GM23338 (cell line): Measurements from ENCODE around the gene CEP350. TPM values are rescaled to one million over a fixed set of nuclear protein-coding genes. Genes with fewer than 3 reads are reported as not detected.

Experiments used
- ATAC-seq: fragments of 200-7000 bp; cut with Tn5 transposase; 3 replicates; pipeline ENCODE4 v1.9.1; 2020
- DNase-seq: peaks from one replicate; pipeline ENCODE4 v3.0.0-alpha.2; 2015; ENCODE audit warnings: low spot score
- H2AFZ ChIP-seq: fragments of 200-600 bp; sonication (generic); 2 replicates; pipeline ENCODE4 v1.8.0; 2016; ENCODE audit warnings: antibody characterized with exemption, mild to moderate bottlenecking, moderate library complexity
- H3F3A ChIP-seq: fragments of 200-600 bp; sonication (generic); replicated peaks from 2 replicates; pipeline ENCODE4 v1.8.0; 2017; ENCODE audit warnings: antibody characterized with exemption, mixed run types, low read depth
- H3K27ac ChIP-seq: fragments of 200-600 bp; sonication (generic); 2 replicates; pipeline ENCODE4 v1.6.1; 2016; ENCODE audit warnings: low read depth
- H3K27me3 ChIP-seq: fragments of 200-600 bp; sonication (generic); 2 replicates; pipeline ENCODE4 v1.8.0; 2016; ENCODE audit warnings: mild to moderate bottlenecking, mixed run types, moderate library complexity; ENCODE audit not compliant: insufficient read depth
- H3K36me3 ChIP-seq: fragments of 200-600 bp; sonication (generic); 2 replicates; pipeline ENCODE4 v1.8.0; 2016; ENCODE audit warnings: mild to moderate bottlenecking; ENCODE audit not compliant: insufficient read depth
- H3K4me1 ChIP-seq: fragments of 200-600 bp; sonication (generic); 2 replicates; pipeline ENCODE4 v1.8.0; 2016; ENCODE audit warnings: mild to moderate bottlenecking, moderate library complexity; ENCODE audit not compliant: insufficient read depth
- H3K4me2 ChIP-seq: fragments of 200-600 bp; sonication (generic); 2 replicates; pipeline ENCODE4 v1.7.1; 2017; ENCODE audit warnings: mixed run types
- H3K4me3 ChIP-seq: fragments of 200-600 bp; sonication (generic); 2 replicates; pipeline ENCODE4 v1.6.1; 2016; ENCODE audit warnings: mixed run types
- H3K79me2 ChIP-seq: fragments of 200-600 bp; sonication (generic); replicated peaks from 2 replicates; pipeline ENCODE4 v1.8.0; 2017; ENCODE audit warnings: mild to moderate bottlenecking; ENCODE audit not compliant: insufficient read depth
- H3K9me2 ChIP-seq: fragments of 200-600 bp; sonication (generic); 2 replicates; pipeline ENCODE4 v1.8.0; 2017; ENCODE audit not compliant: insufficient read depth
- H4K20me1 ChIP-seq: fragments of 200-600 bp; sonication (generic); replicated peaks from 2 replicates; pipeline ENCODE4 v1.8.0; 2017; ENCODE audit warnings: mild to moderate bottlenecking; ENCODE audit not compliant: insufficient read depth
- H3K27ac Mint-ChIP-seq: 2 replicates; pipeline ENCODE4 v1.8.0; 2020; ENCODE audit warnings: inconsistent platforms, mild to moderate bottlenecking, moderate library complexity, mixed read lengths
- H3K27me3 Mint-ChIP-seq: 3 replicates; pipeline ENCODE4 v1.8.0; 2022; ENCODE audit warnings: low read depth, mild to moderate bottlenecking, moderate library complexity, mixed read lengths, inconsistent platforms; ENCODE audit not compliant: insufficient read depth, poor library complexity
- H3K36me3 Mint-ChIP-seq: 3 replicates; pipeline ENCODE4 v1.8.0; 2021; ENCODE audit warnings: low read depth, mild to moderate bottlenecking, inconsistent platforms, moderate library complexity, mixed read lengths
- H3K4me1 Mint-ChIP-seq: 3 replicates; pipeline ENCODE4 v1.8.0; 2020; ENCODE audit warnings: mild to moderate bottlenecking, inconsistent platforms, mixed read lengths
- H3K4me3 Mint-ChIP-seq: 3 replicates; pipeline ENCODE4 v1.8.0; 2021; ENCODE audit warnings: moderate library complexity, mild to moderate bottlenecking, inconsistent platforms, mixed read lengths
- H3K9me3 Mint-ChIP-seq: 3 replicates; pipeline ENCODE4 v1.8.0; 2020; ENCODE audit warnings: moderate library complexity, mild to moderate bottlenecking, inconsistent platforms, mixed read lengths
- CREB1 ChIP-seq: fragments of 250-450 bp; sonication (Bioruptor Pico); IDR thresholded peaks from 2 replicates; pipeline ENCODE4 v1.5.0; 2020; ENCODE audit warnings: low read depth, mild to moderate bottlenecking, moderate library complexity
- EZH2 ChIP-seq: fragments of 200-600 bp; sonication (generic); IDR thresholded peaks from one replicate; pipeline ENCODE4 v1.8.0; 2017; ENCODE audit warnings: antibody characterized with exemption, mild to moderate bottlenecking, low read depth; ENCODE audit not compliant: unreplicated experiment
- EZH2phosphoT487 ChIP-seq: fragments of 200-600 bp; sonication (generic); IDR thresholded peaks from one replicate; pipeline ENCODE4 v1.8.1; 2018; ENCODE audit warnings: antibody characterized with exemption; ENCODE audit not compliant: unreplicated experiment
- JUNB ChIP-seq: IDR thresholded peaks from one replicate; pipeline ENCODE4 v1.6.1; 2016; ENCODE audit warnings: antibody characterized with exemption; ENCODE audit not compliant: unreplicated experiment
- NANOG ChIP-seq: IDR thresholded peaks from 2 replicates; pipeline ENCODE4 v1.6.1; 2016; ENCODE audit warnings: antibody characterized with exemption, borderline replicate concordance
- POLR2AphosphoS5 ChIP-seq: IDR thresholded peaks from 2 replicates; pipeline ENCODE4 v1.6.1; 2016; ENCODE audit warnings: antibody characterized with exemption, low read depth
- STAT1 ChIP-seq: IDR thresholded peaks from one replicate; pipeline ENCODE4 v1.6.1; 2016; ENCODE audit warnings: antibody characterized with exemption; ENCODE audit not compliant: unreplicated experiment
- ZNF114 ChIP-seq: fragments of 250-450 bp; sonication (Bioruptor Pico); IDR thresholded peaks from 2 replicates; pipeline ENCODE4 v1.5.0; 2020; ENCODE audit warnings: mild to moderate bottlenecking, moderate library complexity
- ZNF331 ChIP-seq: fragments of 250-450 bp; sonication (Bioruptor Pico); IDR thresholded peaks from 2 replicates; pipeline ENCODE4 v1.5.0; 2020; ENCODE audit warnings: low read depth, mild to moderate bottlenecking, moderate library complexity
- polyA plus RNA-seq: library from polyadenylated mRNA; unstranded; fragments of >200 nt; fragmentation: Nextera tagmentation; extraction: Ambion mirVana; gene quantifications from 2 replicates; pipeline ENCODE4 v1.2.1, GENCODE V29; 2016
- total RNA-seq: library from RNA; depleted of rRNA; stranded (reverse); fragments of >200 nt; shearing (Covaris generic); gene quantifications from 2 replicates; pipeline ENCODE4 v1.2.3, GENCODE V29; 2014
- TF ChIP-seq, protein P1 (sequence below): IDR thresholded peaks from one replicate; pipeline ENCODE4 v1.6.1; 2018; ENCODE audit warnings: antibody characterized with exemption; ENCODE audit not compliant: unreplicated experiment
- TF ChIP-seq, protein P2 (sequence below), 2 experiments: fragments of 200-600 bp in 1 of 2; sonication (generic) in 1 of 2; conservative IDR thresholded peaks; 2 replicates each; pipeline versions ENCODE4 v1.5.1 to v1.6.1; 2016 to 2017; ENCODE audit warnings: antibody characterized with exemption in 2 of 2, low read depth in 2 of 2, mild to moderate bottlenecking in 2 of 2, moderate library complexity in 1 of 2
- TF ChIP-seq, protein P3 (sequence below): IDR thresholded peaks from 2 replicates; pipeline ENCODE4 v1.6.1; 2016; ENCODE audit warnings: antibody characterized with exemption
- TF ChIP-seq, protein P4 (sequence below): fragments of 250-450 bp; sonication (Bioruptor Pico); IDR thresholded peaks from 2 replicates; pipeline ENCODE4 v1.5.0; 2020; ENCODE audit warnings: mild to moderate bottlenecking, moderate library complexity

Gene CEP350
- total and polyA plus RNA-seq, 2 experiments from 2014 or later, result 23.4 to 36.8 TPM

DNA sequence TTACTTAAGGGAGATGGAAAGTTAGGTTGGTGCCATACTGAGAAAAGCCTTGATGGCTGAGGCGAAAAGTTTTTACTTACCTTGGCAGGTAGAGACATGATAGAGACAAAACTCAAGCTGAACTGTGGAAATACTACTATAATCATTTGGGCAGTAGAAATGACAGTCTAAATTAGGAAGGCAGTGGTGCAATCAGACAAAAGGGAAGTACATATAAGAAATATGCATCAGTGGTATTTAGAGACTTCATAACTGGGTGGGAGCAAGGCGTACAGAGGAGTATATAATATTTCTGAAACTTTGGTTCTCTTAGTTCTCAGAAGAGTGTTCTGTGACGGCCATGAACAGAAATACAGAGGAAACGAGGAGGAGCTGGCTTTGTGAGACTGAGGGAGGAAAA, 2.4 kb upstream of the CEP350 start:
- Mint-ChIP-seq H3K27ac (no peak overlapping the region), H3K9me3 (no peaks in the 10 kb centered on the region), H3K36me3 (no peaks in the 10 kb centered on the region), H3K4me1 (peaks cover 13% of the 10 kb centered on the region; the same call in 2 of the 3 replicates), H3K27me3 (peaks cover 4% of the 10 kb centered on the region), H3K4me3 (no peak overlapping the region)
- ATAC-seq (no peak), DNase-seq (no peak)
- Histone ChIP-seq H2AFZ (no peak overlapping the region), H3F3A (0 out of 2 replicates have a peak, but pooled peaks cover 3% of the 10 kb centered on the region), H3K27me3 (no peaks in the 10 kb centered on the region), H3K36me3 (no peaks in the 10 kb centered on the region), H3K4me1 (peaks cover 9% of the 10 kb centered on the region; the same call in 1 of the 2 replicates), H4K20me1 (peaks cover 3% of the 10 kb centered on the region; the same call in 1 of the 2 replicates), H3K4me2 (no peak overlapping the region), H3K9me2 (no peaks in the 10 kb centered on the region), H3K79me2 (peaks cover 19% of the 10 kb centered on the region), H3K4me3 (no peak overlapping the region), H3K27ac (no peak overlapping the region)
- TF ChIP-seq, protein P1, sequence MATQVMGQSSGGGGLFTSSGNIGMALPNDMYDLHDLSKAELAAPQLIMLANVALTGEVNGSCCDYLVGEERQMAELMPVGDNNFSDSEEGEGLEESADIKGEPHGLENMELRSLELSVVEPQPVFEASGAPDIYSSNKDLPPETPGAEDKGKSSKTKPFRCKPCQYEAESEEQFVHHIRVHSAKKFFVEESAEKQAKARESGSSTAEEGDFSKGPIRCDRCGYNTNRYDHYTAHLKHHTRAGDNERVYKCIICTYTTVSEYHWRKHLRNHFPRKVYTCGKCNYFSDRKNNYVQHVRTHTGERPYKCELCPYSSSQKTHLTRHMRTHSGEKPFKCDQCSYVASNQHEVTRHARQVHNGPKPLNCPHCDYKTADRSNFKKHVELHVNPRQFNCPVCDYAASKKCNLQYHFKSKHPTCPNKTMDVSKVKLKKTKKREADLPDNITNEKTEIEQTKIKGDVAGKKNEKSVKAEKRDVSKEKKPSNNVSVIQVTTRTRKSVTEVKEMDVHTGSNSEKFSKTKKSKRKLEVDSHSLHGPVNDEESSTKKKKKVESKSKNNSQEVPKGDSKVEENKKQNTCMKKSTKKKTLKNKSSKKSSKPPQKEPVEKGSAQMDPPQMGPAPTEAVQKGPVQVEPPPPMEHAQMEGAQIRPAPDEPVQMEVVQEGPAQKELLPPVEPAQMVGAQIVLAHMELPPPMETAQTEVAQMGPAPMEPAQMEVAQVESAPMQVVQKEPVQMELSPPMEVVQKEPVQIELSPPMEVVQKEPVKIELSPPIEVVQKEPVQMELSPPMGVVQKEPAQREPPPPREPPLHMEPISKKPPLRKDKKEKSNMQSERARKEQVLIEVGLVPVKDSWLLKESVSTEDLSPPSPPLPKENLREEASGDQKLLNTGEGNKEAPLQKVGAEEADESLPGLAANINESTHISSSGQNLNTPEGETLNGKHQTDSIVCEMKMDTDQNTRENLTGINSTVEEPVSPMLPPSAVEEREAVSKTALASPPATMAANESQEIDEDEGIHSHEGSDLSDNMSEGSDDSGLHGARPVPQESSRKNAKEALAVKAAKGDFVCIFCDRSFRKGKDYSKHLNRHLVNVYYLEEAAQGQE, result no peak
- TF ChIP-seq, protein P2, sequence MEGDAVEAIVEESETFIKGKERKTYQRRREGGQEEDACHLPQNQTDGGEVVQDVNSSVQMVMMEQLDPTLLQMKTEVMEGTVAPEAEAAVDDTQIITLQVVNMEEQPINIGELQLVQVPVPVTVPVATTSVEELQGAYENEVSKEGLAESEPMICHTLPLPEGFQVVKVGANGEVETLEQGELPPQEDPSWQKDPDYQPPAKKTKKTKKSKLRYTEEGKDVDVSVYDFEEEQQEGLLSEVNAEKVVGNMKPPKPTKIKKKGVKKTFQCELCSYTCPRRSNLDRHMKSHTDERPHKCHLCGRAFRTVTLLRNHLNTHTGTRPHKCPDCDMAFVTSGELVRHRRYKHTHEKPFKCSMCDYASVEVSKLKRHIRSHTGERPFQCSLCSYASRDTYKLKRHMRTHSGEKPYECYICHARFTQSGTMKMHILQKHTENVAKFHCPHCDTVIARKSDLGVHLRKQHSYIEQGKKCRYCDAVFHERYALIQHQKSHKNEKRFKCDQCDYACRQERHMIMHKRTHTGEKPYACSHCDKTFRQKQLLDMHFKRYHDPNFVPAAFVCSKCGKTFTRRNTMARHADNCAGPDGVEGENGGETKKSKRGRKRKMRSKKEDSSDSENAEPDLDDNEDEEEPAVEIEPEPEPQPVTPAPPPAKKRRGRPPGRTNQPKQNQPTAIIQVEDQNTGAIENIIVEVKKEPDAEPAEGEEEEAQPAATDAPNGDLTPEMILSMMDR (conservative IDR thresholded peaks at IDR 0.05; ENCODE audit: low read depth in 2 of 2), result no peak
- TF ChIP-seq EZH2, result no peak
- no peak for TF ChIP-seq POLR2AphosphoS5
- TF ChIP-seq, protein P3, sequence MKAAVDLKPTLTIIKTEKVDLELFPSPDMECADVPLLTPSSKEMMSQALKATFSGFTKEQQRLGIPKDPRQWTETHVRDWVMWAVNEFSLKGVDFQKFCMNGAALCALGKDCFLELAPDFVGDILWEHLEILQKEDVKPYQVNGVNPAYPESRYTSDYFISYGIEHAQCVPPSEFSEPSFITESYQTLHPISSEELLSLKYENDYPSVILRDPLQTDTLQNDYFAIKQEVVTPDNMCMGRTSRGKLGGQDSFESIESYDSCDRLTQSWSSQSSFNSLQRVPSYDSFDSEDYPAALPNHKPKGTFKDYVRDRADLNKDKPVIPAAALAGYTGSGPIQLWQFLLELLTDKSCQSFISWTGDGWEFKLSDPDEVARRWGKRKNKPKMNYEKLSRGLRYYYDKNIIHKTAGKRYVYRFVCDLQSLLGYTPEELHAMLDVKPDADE, result no peak
- no peak for TF ChIP-seq CREB1 (CRISPR knock-in tag)
- TF ChIP-seq ZNF331 (CRISPR knock-in tag), result no peak
- TF ChIP-seq NANOG, result no peak
- TF ChIP-seq JUNB, result no peak
- TF ChIP-seq, protein P4, sequence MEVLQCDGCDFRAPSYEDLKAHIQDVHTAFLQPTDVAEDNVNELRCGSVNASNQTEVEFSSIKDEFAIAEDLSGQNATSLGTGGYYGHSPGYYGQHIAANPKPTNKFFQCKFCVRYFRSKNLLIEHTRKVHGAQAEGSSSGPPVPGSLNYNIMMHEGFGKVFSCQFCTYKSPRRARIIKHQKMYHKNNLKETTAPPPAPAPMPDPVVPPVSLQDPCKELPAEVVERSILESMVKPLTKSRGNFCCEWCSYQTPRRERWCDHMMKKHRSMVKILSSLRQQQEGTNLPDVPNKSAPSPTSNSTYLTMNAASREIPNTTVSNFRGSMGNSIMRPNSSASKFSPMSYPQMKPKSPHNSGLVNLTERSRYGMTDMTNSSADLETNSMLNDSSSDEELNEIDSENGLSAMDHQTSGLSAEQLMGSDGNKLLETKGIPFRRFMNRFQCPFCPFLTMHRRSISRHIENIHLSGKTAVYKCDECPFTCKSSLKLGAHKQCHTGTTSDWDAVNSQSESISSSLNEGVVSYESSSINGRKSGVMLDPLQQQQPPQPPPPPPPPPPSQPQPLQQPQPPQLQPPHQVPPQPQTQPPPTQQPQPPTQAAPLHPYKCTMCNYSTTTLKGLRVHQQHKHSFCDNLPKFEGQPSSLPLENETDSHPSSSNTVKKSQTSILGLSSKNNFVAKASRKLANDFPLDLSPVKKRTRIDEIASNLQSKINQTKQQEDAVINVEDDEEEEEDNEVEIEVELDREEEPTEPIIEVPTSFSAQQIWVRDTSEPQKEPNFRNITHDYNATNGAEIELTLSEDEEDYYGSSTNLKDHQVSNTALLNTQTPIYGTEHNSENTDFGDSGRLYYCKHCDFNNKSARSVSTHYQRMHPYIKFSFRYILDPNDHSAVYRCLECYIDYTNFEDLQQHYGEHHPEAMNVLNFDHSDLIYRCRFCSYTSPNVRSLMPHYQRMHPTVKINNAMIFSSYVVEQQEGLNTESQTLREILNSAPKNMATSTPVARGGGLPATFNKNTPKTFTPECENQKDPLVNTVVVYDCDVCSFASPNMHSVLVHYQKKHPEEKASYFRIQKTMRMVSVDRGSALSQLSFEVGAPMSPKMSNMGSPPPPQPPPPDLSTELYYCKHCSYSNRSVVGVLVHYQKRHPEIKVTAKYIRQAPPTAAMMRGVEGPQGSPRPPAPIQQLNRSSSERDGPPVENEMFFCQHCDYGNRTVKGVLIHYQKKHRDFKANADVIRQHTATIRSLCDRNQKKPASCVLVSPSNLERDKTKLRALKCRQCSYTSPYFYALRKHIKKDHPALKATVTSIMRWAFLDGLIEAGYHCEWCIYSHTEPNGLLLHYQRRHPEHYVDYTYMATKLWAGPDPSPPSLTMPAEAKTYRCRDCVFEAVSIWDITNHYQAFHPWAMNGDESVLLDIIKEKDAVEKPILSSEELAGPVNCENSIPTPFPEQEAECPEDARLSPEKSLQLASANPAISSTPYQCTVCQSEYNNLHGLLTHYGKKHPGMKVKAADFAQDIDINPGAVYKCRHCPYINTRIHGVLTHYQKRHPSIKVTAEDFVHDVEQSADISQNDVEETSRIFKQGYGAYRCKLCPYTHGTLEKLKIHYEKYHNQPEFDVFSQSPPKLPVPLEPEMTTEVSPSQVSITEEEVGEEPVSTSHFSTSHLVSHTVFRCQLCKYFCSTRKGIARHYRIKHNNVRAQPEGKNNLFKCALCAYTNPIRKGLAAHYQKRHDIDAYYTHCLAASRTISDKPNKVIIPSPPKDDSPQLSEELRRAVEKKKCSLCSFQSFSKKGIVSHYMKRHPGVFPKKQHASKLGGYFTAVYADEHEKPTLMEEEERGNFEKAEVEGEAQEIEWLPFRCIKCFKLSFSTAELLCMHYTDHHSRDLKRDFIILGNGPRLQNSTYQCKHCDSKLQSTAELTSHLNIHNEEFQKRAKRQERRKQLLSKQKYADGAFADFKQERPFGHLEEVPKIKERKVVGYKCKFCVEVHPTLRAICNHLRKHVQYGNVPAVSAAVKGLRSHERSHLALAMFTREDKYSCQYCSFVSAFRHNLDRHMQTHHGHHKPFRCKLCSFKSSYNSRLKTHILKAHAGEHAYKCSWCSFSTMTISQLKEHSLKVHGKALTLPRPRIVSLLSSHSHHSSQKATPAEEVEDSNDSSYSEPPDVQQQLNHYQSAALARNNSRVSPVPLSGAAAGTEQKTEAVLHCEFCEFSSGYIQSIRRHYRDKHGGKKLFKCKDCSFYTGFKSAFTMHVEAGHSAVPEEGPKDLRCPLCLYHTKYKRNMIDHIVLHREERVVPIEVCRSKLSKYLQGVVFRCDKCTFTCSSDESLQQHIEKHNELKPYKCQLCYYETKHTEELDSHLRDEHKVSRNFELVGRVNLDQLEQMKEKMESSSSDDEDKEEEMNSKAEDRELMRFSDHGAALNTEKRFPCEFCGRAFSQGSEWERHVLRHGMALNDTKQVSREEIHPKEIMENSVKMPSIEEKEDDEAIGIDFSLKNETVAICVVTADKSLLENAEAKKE (CRISPR knock-in tag), result no peak
- TF ChIP-seq STAT1, result no peak
- no peak for TF ChIP-seq EZH2phosphoT487
- TF ChIP-seq ZNF114, result no peak
